ENCODE measurements around the gene FOXO3.

Gene FOXO3

GRCh38 chr6:108560463-108561308, at the start of gene FOXO3:
FOXO3 (plus strand) TSS chr6:108560917; CDS start chr6:108561209, 292 bp downstream.
- peak; percentile 90 for DNase-seq (ENCODE audit: low spot score)
- CTCF ChIA-PET: interaction anchor here (0.5 to 1.4 kb wide), 3 partner anchors 19 to 177 kb away, joined by 3 to 6 read pairs (median 3); no protein-coding TSS in a partner anchor
- H3K27ac ChIP-seq: peak within 1 kb of the TSS; percentile 97
- POLR2A ChIA-PET (ENCODE audit: low non-redundant PET): no interaction called here
- 0 out of 2 replicates have a peak, but pooled peaks have one; percentile 6 for TF ChIP-seq CTCF (conservative IDR thresholded peaks at IDR 0.05; ENCODE audit: low read depth)

GRCh38 chr6:108518714-108519576, 41.8 kb upstream of the FOXO3 start:
- ChIA-PET POLR2A (ENCODE audit: low non-redundant PET) (no interaction called here), CTCF (interaction anchor here (0.6 kb wide), 2 partner anchors 255 to 318 kb away, joined by 3 read pairs; no protein-coding TSS in a partner anchor)
- H3K27ac ChIP-seq: no peak overlapping the region
- DNase-seq (ENCODE audit: low spot score): no peak
- peak; percentile 38 for TF ChIP-seq CTCF (conservative IDR thresholded peaks at IDR 0.05; ENCODE audit: low read depth)

- ChIA-PET CTCF (no interaction called here), POLR2A (ENCODE audit: low non-redundant PET) (no interaction called here)
- DNase-seq (ENCODE audit: low spot score): no peak
- no peak for TF ChIP-seq CTCF (conservative IDR thresholded peaks at IDR 0.05; ENCODE audit: low read depth)
- H3K27ac ChIP-seq: no peak overlapping the region
These were observed 39.1 kb upstream of the FOXO3 start for GRCh38 chr6:108521616-108522107.

DNA sequence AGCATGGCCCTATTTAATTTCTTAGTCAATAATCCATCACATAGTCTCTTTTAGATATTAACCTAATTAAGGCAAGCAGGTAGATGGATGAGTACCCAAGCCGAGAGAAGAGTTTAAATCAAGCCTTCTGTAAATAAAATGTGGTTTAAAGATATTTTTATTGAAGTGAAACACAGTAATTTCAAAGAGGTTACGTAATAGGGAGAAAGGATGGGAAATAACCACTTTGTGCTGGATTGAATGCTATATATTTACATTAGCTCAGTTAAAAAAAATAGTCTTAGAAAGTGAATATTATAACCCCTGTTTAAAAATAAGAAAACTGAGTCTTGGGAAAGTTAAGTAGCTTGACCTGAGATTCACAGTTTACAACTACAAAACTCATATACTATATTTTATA, 37.0 kb upstream of the FOXO3 start:
- no peak overlapping the region for H3K27ac ChIP-seq
- no peak for TF ChIP-seq CTCF (conservative IDR thresholded peaks at IDR 0.05; ENCODE audit: low read depth)
- DNase-seq (ENCODE audit: low spot score): no peak
- CTCF ChIA-PET: interaction anchor here (0.6 kb wide), 1 partner anchor 272 kb away, joined by 9 read pairs; no protein-coding TSS in a partner anchor
- POLR2A ChIA-PET (ENCODE audit: low non-redundant PET): no interaction called here

DNA sequence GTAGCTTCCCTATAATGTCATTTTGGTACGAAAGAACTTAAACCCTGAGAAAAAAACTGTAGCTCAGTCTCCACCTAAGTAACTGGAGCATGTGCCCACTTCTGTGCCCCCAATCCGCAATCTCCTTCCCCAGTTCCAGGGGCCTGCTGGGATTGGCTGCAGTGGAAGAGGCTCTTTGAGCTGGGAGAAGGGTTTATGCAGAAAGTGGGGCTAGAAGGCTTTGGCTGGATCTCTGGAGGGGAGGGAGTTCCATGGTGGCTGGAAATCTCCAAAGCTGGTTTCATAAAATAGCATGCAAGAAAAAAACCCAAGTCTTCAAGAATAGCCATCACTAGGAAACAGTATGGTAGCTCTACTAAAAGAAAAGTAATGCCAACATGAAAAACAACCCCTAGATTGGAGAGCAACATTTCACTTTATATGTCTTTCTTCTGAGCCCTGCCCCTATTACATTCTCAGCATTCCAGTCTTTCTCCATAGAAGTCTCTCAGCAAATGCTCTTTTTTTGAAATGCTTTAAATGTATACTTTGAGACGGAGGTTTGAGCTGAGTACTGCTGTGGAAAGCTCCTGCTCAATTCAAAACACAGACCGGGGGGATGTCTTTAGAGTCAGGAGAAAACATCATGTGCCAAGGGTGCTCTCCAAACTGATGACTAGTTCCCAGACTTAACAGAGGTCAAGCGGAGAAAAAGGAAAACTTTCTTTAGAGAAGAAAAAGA, 36.0 kb upstream of the FOXO3 start:
- ChIA-PET POLR2A (ENCODE audit: low non-redundant PET) (no interaction called here), CTCF (interaction anchor here (1.3 kb wide), 1 partner anchor 412 kb away, joined by 3 read pairs; no protein-coding TSS in a partner anchor)
- no peak for TF ChIP-seq CTCF (conservative IDR thresholded peaks at IDR 0.05; ENCODE audit: low read depth)
- no peak overlapping the region for H3K27ac ChIP-seq
- no peak for DNase-seq (ENCODE audit: low spot score)
